GM18520 (cell line): Measurements from ENCODE around the gene UQCR11.

Experiments used
- ATAC-seq: cut with Tn5 transposase; IDR thresholded peaks from one replicate; pipeline ENCODE4 v1.9.1; 2021; ENCODE audit not compliant: unreplicated experiment

Gene UQCR11

GRCh38 chr19:1618157-1619093, 13.2 kb upstream of the UQCR11 start:
- no peak for ATAC-seq

- no peak for ATAC-seq
Measured at GRCh38 chr19:1616875-1617274, 11.6 kb upstream of the UQCR11 start.

GRCh38 chr19:1616396-1616795, 11.1 kb upstream of the UQCR11 start:
- ATAC-seq = no peak

GRCh38 chr19:1615156-1615765, 10.0 kb upstream of the UQCR11 start:
- no peak for ATAC-seq

GRCh38 chr19:1613808-1614570, 8.7 kb upstream of the UQCR11 start:
- no peak for ATAC-seq

- no peak for ATAC-seq
Measured at GRCh38 chr19:1613146-1613545, 7.9 kb upstream of the UQCR11 start.

GRCh38 chr19:1612114-1613086, 7.1 kb upstream of the UQCR11 start:
- no peak for ATAC-seq

- no peak for ATAC-seq
Measured at GRCh38 chr19:1611353-1611752, 6.1 kb upstream of the UQCR11 start.

- no peak for ATAC-seq
Measured at GRCh38 chr19:1610579-1610978, 5.3 kb upstream of the UQCR11 start.

GRCh38 chr19:1609680-1610474, 4.6 kb upstream of the UQCR11 start:
- ATAC-seq = no peak

GRCh38 chr19:1609103-1609396, 3.8 kb upstream of the UQCR11 start:
- ATAC-seq = no peak

GRCh38 chr19:1608359-1609102, 3.3 kb upstream of the UQCR11 start:
- no peak for ATAC-seq

- no peak for ATAC-seq
Measured at GRCh38 chr19:1606138-1606651, 933 bp upstream of the UQCR11 start.

GRCh38 chr19:1602091-1602707, 3.1 kb downstream of the UQCR11 start:
- ATAC-seq = no peak

GRCh38 chr19:1601613-1602064, 3.6 kb downstream of the UQCR11 start:
- ATAC-seq = no peak

GRCh38 chr19:1599460-1599846, 5.8 kb downstream of the UQCR11 start:
- no peak for ATAC-seq

- ATAC-seq = no peak
Measured at GRCh38 chr19:1598777-1599459, 6.3 kb downstream of the UQCR11 start.

GRCh38 chr19:1593501-1593772, 11.8 kb downstream of the UQCR11 start:
- no peak for ATAC-seq
